ENCODE data around the gene XPNPEP1.

DNA sequence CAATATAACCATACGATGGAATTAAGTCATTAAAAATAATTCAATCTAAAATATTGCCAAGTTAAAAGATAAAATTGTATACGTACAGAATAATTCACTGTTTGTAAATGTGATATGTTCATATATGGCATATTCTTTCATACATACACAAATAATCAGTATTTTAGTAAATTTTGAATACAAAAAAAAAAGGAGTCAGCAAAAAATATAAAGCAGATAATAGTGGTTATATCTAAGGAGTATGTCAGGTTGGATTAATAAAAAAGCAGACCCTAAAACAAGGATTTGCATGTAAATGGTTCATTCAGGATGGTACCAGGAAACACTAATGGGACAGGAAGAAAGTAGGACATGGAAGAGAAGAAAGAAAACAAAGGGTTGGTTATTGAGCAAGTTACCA, 59.5 kb downstream of the XPNPEP1 start:
- TF ChIP-seq CEBPB (IDR thresholded peaks at IDR 0.05) (no peak), FOXM1 (IDR thresholded peaks at IDR 0.05; ENCODE audit: borderline replicate concordance, low read depth) (no peak), TAF1 (IDR thresholded peaks at IDR 0.05; ENCODE audit: low read depth) (no peak), CREB1 (IDR thresholded peaks at IDR 0.05; ENCODE audit: low read depth) (no peak), EP300 (IDR thresholded peaks at IDR 0.05; ENCODE audit: borderline replicate concordance) (no peak), TEAD4 (IDR thresholded peaks at IDR 0.05) (no peak), RAD21 (IDR thresholded peaks at IDR 0.05; ENCODE audit: low read depth) (no peak), ZBTB7A (IDR thresholded peaks at IDR 0.05; ENCODE audit: low read depth) (no peak), EGR1 (IDR thresholded peaks at IDR 0.05) (no peak), TCF12 (IDR thresholded peaks at IDR 0.05; ENCODE audit: low read depth) (no peak), YY1 (IDR thresholded peaks at IDR 0.05; ENCODE audit: low read depth) (no peak), NFIC (IDR thresholded peaks at IDR 0.05) (no peak)
- TF ChIP-seq, protein P1, sequence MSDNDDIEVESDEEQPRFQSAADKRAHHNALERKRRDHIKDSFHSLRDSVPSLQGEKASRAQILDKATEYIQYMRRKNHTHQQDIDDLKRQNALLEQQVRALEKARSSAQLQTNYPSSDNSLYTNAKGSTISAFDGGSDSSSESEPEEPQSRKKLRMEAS (IDR thresholded peaks at IDR 0.05), result no peak
- TF ChIP-seq, protein P2, sequence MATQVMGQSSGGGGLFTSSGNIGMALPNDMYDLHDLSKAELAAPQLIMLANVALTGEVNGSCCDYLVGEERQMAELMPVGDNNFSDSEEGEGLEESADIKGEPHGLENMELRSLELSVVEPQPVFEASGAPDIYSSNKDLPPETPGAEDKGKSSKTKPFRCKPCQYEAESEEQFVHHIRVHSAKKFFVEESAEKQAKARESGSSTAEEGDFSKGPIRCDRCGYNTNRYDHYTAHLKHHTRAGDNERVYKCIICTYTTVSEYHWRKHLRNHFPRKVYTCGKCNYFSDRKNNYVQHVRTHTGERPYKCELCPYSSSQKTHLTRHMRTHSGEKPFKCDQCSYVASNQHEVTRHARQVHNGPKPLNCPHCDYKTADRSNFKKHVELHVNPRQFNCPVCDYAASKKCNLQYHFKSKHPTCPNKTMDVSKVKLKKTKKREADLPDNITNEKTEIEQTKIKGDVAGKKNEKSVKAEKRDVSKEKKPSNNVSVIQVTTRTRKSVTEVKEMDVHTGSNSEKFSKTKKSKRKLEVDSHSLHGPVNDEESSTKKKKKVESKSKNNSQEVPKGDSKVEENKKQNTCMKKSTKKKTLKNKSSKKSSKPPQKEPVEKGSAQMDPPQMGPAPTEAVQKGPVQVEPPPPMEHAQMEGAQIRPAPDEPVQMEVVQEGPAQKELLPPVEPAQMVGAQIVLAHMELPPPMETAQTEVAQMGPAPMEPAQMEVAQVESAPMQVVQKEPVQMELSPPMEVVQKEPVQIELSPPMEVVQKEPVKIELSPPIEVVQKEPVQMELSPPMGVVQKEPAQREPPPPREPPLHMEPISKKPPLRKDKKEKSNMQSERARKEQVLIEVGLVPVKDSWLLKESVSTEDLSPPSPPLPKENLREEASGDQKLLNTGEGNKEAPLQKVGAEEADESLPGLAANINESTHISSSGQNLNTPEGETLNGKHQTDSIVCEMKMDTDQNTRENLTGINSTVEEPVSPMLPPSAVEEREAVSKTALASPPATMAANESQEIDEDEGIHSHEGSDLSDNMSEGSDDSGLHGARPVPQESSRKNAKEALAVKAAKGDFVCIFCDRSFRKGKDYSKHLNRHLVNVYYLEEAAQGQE (IDR thresholded peaks at IDR 0.05; ENCODE audit: low read depth), result no peak

Measured in Ishikawa (cell line).